Activated T-cell treated with anti-CD3 and anti-CD28 coated beads, Interleukin-2, amount 50 U/mL, for 72 hours (primary cell): Measurements from ENCODE around the gene BTBD1. TPM values are rescaled to one million over a fixed set of nuclear protein-coding genes. Genes with fewer than 3 reads are reported as not detected.
"Not testable (repeated sequence)": the region's sequence is repeated elsewhere in the genome, so short reads cannot be mapped to it uniquely, and the experiment has no call there.

Experiments used
- ATAC-seq, 2 donors: fragments of 150-1000 bp; cut with Tn5 transposase; replicated peaks in 1 of 2; 2 replicates each; pipeline ENCODE4 v1.10.0; 2021; ENCODE audit warnings: moderate library complexity in 2 of 2, mild to moderate bottlenecking in 1 of 2
- DNase-seq, 2 donors: peaks; one replicate each; pipeline ENCODE4 v3.0.0; 2021 to 2022; ENCODE audit warnings: mixed read lengths in 1 of 2
- H3K27ac Mint-ChIP-seq: one replicate; pipeline ENCODE4 v1.8.0; 2022; ENCODE audit warnings: mild to moderate bottlenecking, moderate library complexity, mixed read lengths
- H3K27me3 Mint-ChIP-seq: one replicate; pipeline ENCODE4 v1.8.0; 2022; ENCODE audit warnings: low read depth, mixed read lengths
- H3K36me3 Mint-ChIP-seq, 2 donors: one replicate each; pipeline ENCODE4 v1.8.0; 2022; ENCODE audit warnings: mixed read lengths in 2 of 2, mild to moderate bottlenecking in 1 of 2; ENCODE audit not compliant: insufficient read depth in 2 of 2
- H3K4me1 Mint-ChIP-seq: one replicate; pipeline ENCODE4 v1.8.0; 2022; ENCODE audit warnings: low read depth, mixed read lengths
- H3K4me3 Mint-ChIP-seq, 2 donors: one replicate each; pipeline ENCODE4 v1.8.0; 2022; ENCODE audit warnings: mild to moderate bottlenecking in 2 of 2, mixed read lengths in 2 of 2, moderate library complexity in 2 of 2
- H3K9me3 Mint-ChIP-seq, 2 donors: one replicate each; pipeline ENCODE4 v1.8.0; 2022; ENCODE audit warnings: mixed read lengths in 2 of 2
- total RNA-seq, 2 donors: library from RNA; stranded (reverse); gene quantifications; one replicate each; pipeline ENCODE4 v1.2.3, GENCODE V29; 2022

Gene BTBD1
- total RNA-seq, 2 donors from 2014 or later: 65.0 to 65.7 TPM

DNA sequence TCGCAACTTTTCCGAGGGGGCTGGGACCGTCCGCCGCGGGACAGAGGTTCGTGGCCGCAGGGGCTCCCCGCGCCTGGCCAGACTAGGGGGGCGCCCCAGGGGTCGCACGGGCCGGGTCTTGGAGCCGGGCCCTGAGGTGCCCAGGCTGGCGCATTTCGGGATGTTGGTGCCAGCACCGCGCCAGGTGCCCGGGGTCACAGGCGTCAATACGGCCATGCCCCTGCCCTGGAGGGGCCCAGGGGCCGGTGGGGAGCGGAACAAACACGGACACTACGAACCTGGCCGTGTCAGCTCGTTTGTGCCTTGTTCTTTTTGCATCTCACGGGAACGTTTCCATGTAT lies 40.8 kb upstream of the BTBD1 start:
- Mint-ChIP-seq H3K9me3 (peaks cover 0 to 3% of the 10 kb centered on the region in 2 donors), H3K27ac (no peak overlapping the region), H3K4me3 (peak overlapping the region; percentile 91 to 92), H3K36me3 (peaks cover 13 to 18% of the 10 kb centered on the region in 2 donors), H3K27me3 (peaks cover 67% of the 10 kb centered on the region), H3K4me1 (peaks cover 20% of the 10 kb centered on the region)
- ATAC-seq (peak; percentile 12 to 29), DNase-seq (peak in 1 of 2 donors; percentile 9)

GRCh38 chr15:83106994-83107840 lies 40.2 kb upstream of the BTBD1 start, which contains the start of gene TM6SF1:
Gene TM6SF1 (plus strand): TSS chr15:83107645. CDS start chr15:83107681, 36 bp downstream.
- Mint-ChIP-seq H3K27ac (peak within 1 kb of the TSS; percentile 74), H3K36me3 (peaks cover 13 to 18% of the 10 kb centered on the region in 2 donors)

DNA sequence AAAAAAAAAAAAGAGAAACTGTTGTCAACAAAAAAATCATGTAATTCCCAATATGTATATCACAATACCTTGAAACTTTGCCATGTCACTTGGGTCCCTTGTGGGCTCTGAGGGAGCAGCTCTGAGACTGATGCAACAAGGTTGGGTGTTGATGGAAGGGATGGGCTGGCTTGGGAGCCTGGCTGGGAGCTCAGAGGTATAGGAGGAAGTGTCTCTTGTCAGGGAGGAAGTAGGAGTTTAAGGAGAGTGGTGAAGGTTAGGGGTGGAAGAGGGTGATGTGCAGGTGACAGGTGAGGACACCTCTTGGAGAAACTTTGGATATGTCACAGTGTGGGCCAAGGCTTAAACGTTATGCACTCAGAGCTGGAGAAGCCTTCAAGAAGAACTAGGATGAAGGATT lies 38.4 kb upstream of the BTBD1 start:
- H3K4me1 Mint-ChIP-seq: peaks cover 20% of the 10 kb centered on the region
- ATAC-seq (no peak), DNase-seq (no peak)
- H3K9me3 Mint-ChIP-seq: no peaks in the 10 kb centered on the region
- H3K36me3 Mint-ChIP-seq: peaks cover 10 to 15% of the 10 kb centered on the region in 2 donors
- peak overlapping the region in 1 of 2 donors; percentile 58 for H3K4me3 Mint-ChIP-seq
- H3K27me3 Mint-ChIP-seq: peaks cover 79% of the 10 kb centered on the region
- no peak overlapping the region for H3K27ac Mint-ChIP-seq

More at GRCh38 chr15:83106994-83107840, 40.2 kb upstream of the BTBD1 start, which contains the start of gene TM6SF1:
- ATAC-seq: peak; percentile 72 to 73
- Mint-ChIP-seq H3K9me3 (peaks cover 0 to 3% of the 10 kb centered on the region in 2 donors), H3K4me1 (peaks cover 20% of the 10 kb centered on the region), H3K4me3 (peak within 1 kb of the TSS; percentile 91 to 92), H3K27me3 (peaks cover 73% of the 10 kb centered on the region)
- DNase-seq: peak; percentile 55 to 67

GRCh38 chr15:83104141-83104540 lies 37.1 kb upstream of the BTBD1 start:
- no peak overlapping the region for H3K4me3 Mint-ChIP-seq
- no peak for DNase-seq
- H3K27ac Mint-ChIP-seq: no peak overlapping the region
- H3K36me3 Mint-ChIP-seq: peaks cover 5 to 11% of the 10 kb centered on the region in 2 donors
- peaks cover 11% of the 10 kb centered on the region for H3K4me1 Mint-ChIP-seq
- ATAC-seq: no peak
- no peaks in the 10 kb centered on the region for H3K9me3 Mint-ChIP-seq
- H3K27me3 Mint-ChIP-seq: peaks cover 75% of the 10 kb centered on the region

DNA sequence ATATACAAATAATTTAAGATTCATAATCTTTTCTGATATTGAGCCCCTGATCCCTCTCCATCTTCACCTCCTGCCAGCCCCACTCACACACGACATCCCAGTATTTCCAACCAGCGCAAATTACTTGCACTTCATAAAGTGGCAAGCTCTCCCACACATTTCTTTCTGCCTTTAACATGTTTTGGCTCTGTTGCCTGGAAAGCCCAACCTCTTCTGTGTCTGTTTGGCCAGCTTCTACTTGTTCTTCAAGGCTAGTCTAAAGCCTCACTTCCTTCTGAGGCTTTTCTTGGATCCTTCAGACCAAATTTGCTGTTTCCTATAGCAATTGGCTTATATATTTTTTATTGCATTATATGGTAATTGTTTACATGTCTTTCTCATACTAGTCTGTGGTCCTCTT lies 35.3 kb upstream of the BTBD1 start:
- DNase-seq (no peak), ATAC-seq (no peak)
- Mint-ChIP-seq H3K27me3 (peaks cover 72% of the 10 kb centered on the region), H3K4me1 (peaks cover 5% of the 10 kb centered on the region), H3K4me3 (no peak overlapping the region), H3K27ac (no peak overlapping the region), H3K9me3 (no peaks in the 10 kb centered on the region), H3K36me3 (peaks cover 0 to 2% of the 10 kb centered on the region in 2 donors)

DNA sequence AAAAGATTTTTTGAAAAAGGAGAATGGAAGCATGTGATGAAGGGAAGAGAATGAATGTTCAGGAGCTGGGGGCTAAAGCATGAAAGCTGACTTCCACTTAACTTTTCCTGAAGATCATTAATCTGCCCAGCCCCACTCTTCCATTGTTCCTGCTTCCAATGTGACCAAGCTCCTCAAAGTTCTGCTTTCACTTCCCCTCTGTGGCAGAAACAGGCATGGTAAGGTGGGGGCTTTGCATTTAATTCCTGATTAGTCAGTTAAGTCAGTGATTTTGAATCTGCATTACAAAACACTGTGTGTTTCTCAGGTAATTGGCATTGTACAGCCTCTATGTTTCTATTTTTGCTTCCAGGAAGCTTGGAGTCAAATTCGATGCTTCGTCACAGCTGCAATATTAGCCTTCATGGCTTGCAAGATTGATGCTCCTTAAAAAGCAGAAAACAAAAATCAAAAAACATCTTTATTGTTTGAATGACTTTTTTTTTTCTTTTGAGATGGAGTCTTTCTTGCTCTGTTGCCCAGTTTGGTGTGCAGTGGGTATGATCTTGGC lies 33.1 kb upstream of the BTBD1 start:
- Mint-ChIP-seq H3K9me3 (no peaks in the 10 kb centered on the region), H3K27me3 (peaks cover 56% of the 10 kb centered on the region), H3K4me3 (no peak overlapping the region), H3K4me1 (no peaks in the 10 kb centered on the region), H3K27ac (no peak overlapping the region), H3K36me3 (no peaks in the 10 kb centered on the region)
- ATAC-seq (no peak), DNase-seq (no peak)

DNA sequence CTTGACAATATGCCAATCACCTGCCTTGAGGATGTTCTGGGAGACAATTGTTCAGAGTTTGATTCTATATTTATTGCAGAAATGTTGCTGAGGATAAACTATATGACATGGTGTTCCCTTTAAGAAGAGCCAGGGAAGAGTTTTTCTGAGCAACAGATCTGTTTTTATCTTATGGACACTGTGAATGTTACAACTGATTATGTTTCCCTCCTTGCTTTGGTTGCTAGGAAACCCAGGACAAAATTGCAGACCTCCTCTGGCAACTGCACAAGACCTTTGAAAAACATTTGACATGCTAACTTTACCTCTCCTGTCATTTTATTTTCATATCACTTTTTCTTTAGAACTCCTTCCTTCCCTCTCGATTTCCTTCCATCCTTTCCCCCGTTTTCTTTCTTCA lies 32.2 kb upstream of the BTBD1 start:
- H3K27ac Mint-ChIP-seq: no peak overlapping the region
- H3K9me3 Mint-ChIP-seq: no peaks in the 10 kb centered on the region
- ATAC-seq (no peak), DNase-seq (no peak)
- H3K4me3 Mint-ChIP-seq: no peak overlapping the region
- no peaks in the 10 kb centered on the region for H3K36me3 Mint-ChIP-seq
- no peaks in the 10 kb centered on the region for H3K4me1 Mint-ChIP-seq
- H3K27me3 Mint-ChIP-seq: peaks cover 49% of the 10 kb centered on the region

DNA sequence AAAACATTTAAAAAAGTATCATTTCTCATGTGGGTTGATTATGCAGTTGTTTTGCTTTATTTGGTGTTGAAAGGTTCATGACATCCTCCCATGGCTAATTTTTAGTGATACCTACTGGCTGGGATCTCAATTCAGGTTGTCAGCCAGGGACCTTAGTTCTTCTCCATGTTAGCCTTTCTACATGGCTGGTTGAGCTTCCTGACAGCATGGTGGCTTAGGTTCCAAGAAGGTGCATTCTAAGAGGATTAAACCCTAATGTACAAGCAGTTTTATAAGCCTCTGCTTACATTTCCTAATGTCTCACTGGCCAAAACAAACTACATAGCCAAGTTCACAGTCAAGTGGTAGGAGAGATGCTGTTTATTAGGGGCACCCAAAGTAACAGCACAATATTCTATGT lies 31.0 kb upstream of the BTBD1 start:
- DNase-seq (no peak), ATAC-seq (no peak)
- Mint-ChIP-seq H3K4me3 (no peak overlapping the region), H3K4me1 (no peaks in the 10 kb centered on the region), H3K9me3 (no peaks in the 10 kb centered on the region), H3K27ac (no peak overlapping the region), H3K36me3 (no peaks in the 10 kb centered on the region), H3K27me3 (peaks cover 42% of the 10 kb centered on the region)

DNA sequence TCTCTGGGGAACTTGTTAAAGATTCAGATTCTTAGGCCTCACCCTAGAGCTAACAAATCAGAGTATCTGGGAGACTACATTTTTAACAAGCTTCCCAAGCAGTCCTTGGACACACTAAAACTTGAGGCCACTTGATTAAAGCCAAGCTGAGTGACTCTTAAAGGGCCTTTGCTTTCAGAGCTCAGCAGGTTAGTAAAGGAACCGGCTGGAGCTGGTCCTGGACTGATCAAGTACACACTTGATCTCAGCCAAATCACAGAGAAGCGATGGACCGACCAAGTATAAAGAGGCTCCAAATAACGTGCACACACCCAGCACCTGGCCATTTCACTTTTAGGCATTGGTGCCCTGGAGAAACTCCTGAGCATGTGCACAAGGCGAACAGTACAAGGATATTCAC lies 27.5 kb upstream of the BTBD1 start:
- peaks cover 12% of the 10 kb centered on the region for H3K27me3 Mint-ChIP-seq
- no peaks in the 10 kb centered on the region for H3K9me3 Mint-ChIP-seq
- ATAC-seq: no peak
- H3K4me3 Mint-ChIP-seq: no peak overlapping the region
- no peaks in the 10 kb centered on the region for H3K36me3 Mint-ChIP-seq
- no peak overlapping the region for H3K27ac Mint-ChIP-seq
- DNase-seq: no peak
- peaks cover 7% of the 10 kb centered on the region for H3K4me1 Mint-ChIP-seq

- Mint-ChIP-seq H3K27ac (peak overlapping the region; percentile 3), H3K4me3 (peak overlapping the region; percentile 8 to 33), H3K36me3 (no peaks in the 10 kb centered on the region), H3K9me3 (no peaks in the 10 kb centered on the region), H3K27me3 (peaks cover 11% of the 10 kb centered on the region), H3K4me1 (peaks cover 7% of the 10 kb centered on the region)
- no peak for DNase-seq
- peak; percentile 58 to 72 for ATAC-seq
Observed at GRCh38 chr15:83092309-83092976, 25.4 kb upstream of the BTBD1 start.

DNA sequence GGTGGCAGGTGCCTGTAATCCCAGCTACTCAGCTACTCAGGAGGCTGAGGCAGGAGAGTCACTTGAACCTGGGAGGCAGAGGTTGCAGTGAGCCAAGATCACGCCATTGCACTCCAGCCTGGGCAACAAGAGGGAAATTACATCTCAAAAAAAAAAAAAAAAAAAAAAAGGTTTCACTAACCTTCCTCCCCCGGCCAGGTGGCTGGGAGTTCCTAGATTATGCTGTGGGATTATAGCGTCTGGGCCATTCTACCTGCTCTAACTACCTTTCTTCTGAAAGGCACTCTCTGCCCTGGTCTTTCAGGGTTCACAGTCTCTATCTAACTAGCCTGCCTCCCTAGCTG lies 24.9 kb upstream of the BTBD1 start:
- H3K9me3 Mint-ChIP-seq, H3K36me3 Mint-ChIP-seq, DNase-seq, H3K4me1 Mint-ChIP-seq, H3K27ac Mint-ChIP-seq: not testable (repeated sequence)
- Mint-ChIP-seq H3K4me3 (peak overlapping the region in 1 of 2 donors; percentile 33), H3K27me3 (peaks cover 14% of the 10 kb centered on the region)
- ATAC-seq: peak in 1 of 2 donors; percentile 23

- Mint-ChIP-seq H3K36me3 (no peaks in the 10 kb centered on the region), H3K4me1 (peaks cover 7% of the 10 kb centered on the region), H3K27me3 (peaks cover 17% of the 10 kb centered on the region), H3K4me3 (no peak overlapping the region), H3K9me3 (no peaks in the 10 kb centered on the region), H3K27ac (no peak overlapping the region)
- DNase-seq: no peak
- ATAC-seq: no peak
Observed at GRCh38 chr15:83090465-83090864, 23.4 kb upstream of the BTBD1 start.

- Mint-ChIP-seq H3K36me3 (no peaks in the 10 kb centered on the region), H3K27me3 (peaks cover 17% of the 10 kb centered on the region), H3K4me1 (peaks cover 7% of the 10 kb centered on the region), H3K9me3 (no peaks in the 10 kb centered on the region), H3K4me3 (no peak overlapping the region), H3K27ac (no peak overlapping the region)
- DNase-seq: no peak
- ATAC-seq: no peak
Observed at GRCh38 chr15:83088876-83089275, 21.8 kb upstream of the BTBD1 start.
